B cell (primary cell): ENCODE measurements around the gene FBP1.

Experiments
- CTCF ChIP-seq: fragments of 200-600 bp; IDR thresholded peaks from one replicate; pipeline ENCODE4 v1.8.0; 2022; ENCODE audit warnings: antibody characterized with exemption, mild to moderate bottlenecking
- EZH2 ChIP-seq: IDR thresholded peaks from 2 replicates; pipeline ENCODE4 v1.6.1; 2012; ENCODE audit warnings: borderline replicate concordance, low read depth, mild to moderate bottlenecking, moderate library complexity, low read length; ENCODE audit not compliant: insufficient read depth, poor library complexity, severe bottlenecking

GRCh38 chr9:94586316-94586715 is 53.0 kb downstream of the FBP1 start:
- TF ChIP-seq CTCF = no peak
- TF ChIP-seq EZH2 = no peak
